HG02840 (cell line): Measurements from ENCODE around the gene CDC42BPG.
"Not testable (repeated sequence)": the region's sequence is repeated elsewhere in the genome, so short reads cannot be mapped to it uniquely, and the experiment has no call there.

Source experiments
- ATAC-seq: cut with Tn5 transposase; IDR thresholded peaks from one replicate; pipeline ENCODE4 v1.9.1; 2021; ENCODE audit warnings: mild to moderate bottlenecking, moderate library complexity, moderate number of reproducible peaks; ENCODE audit not compliant: unreplicated experiment, low FRiP score

CDC42BPG gene

GRCh38 chr11:64851831-64852351 lies 7.4 kb upstream of the CDC42BPG start:
- peak; percentile 3 for ATAC-seq

GRCh38 chr11:64850979-64851567 lies 6.6 kb upstream of the CDC42BPG start:
- ATAC-seq, result peak; percentile 51

- no peak for ATAC-seq
Measured at GRCh38 chr11:64849598-64850356, 5.3 kb upstream of the CDC42BPG start.

- ATAC-seq, result no peak
Measured at GRCh38 chr11:64848826-64849597, 4.6 kb upstream of the CDC42BPG start.

- ATAC-seq, result no peak
Measured at GRCh38 chr11:64848214-64848825, 3.9 kb upstream of the CDC42BPG start.

GRCh38 chr11:64846998-64847666 lies 2.7 kb upstream of the CDC42BPG start:
- no peak for ATAC-seq

GRCh38 chr11:64845776-64846129 lies 1.3 kb upstream of the CDC42BPG start:
- not testable (repeated sequence) for ATAC-seq

- no peak for ATAC-seq
Measured at GRCh38 chr11:64845129-64845775, 799 bp upstream of the CDC42BPG start.

- no peak for ATAC-seq
Measured at GRCh38 chr11:64843686-64844329, 645 bp downstream of the CDC42BPG start.

GRCh38 chr11:64842851-64843685 lies 1.4 kb downstream of the CDC42BPG start:
- ATAC-seq, result no peak

GRCh38 chr11:64842366-64842759 lies 2.1 kb downstream of the CDC42BPG start:
- no peak for ATAC-seq

- ATAC-seq, result no peak
Measured at GRCh38 chr11:64841592-64842365, 2.7 kb downstream of the CDC42BPG start.

GRCh38 chr11:64839887-64840782 lies 4.3 kb downstream of the CDC42BPG start:
- ATAC-seq, result no peak

- ATAC-seq, result no peak
Measured at GRCh38 chr11:64839335-64839734, 5.1 kb downstream of the CDC42BPG start.

- ATAC-seq, result no peak
Measured at GRCh38 chr11:64838600-64839334, 5.7 kb downstream of the CDC42BPG start.

GRCh38 chr11:64837887-64838351 lies 6.5 kb downstream of the CDC42BPG start:
- no peak for ATAC-seq
